ENCODE results near the gene TMEM94.
"Not testable (repeated sequence)": the region's sequence is repeated elsewhere in the genome, so short reads cannot be mapped to it uniquely, and the experiment has no call there.

Gene TMEM94

GRCh38 chr17:75512926-75513640 lies 56.6 kb downstream of the TMEM94 start:
- no peak for DNase-seq

DNA sequence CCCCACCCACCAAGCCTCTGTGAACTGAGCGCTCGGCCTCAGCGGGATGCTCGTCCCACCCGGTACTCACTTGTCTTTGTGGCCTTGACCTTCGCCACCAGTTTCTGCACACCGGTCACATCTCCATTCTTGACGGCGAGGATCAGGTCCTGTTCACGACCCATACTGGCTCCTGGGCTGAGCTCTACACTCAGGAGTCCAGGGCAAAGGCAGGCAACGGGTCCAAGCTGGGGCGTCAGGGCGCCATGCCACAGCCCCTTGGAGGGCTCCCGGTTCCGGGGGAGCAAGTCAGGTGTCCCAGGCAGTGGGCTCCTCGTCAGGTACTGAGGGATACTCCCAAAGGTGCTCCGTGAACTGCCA lies 57.2 kb downstream of the TMEM94 start:
- DNase-seq: no peak

DNA sequence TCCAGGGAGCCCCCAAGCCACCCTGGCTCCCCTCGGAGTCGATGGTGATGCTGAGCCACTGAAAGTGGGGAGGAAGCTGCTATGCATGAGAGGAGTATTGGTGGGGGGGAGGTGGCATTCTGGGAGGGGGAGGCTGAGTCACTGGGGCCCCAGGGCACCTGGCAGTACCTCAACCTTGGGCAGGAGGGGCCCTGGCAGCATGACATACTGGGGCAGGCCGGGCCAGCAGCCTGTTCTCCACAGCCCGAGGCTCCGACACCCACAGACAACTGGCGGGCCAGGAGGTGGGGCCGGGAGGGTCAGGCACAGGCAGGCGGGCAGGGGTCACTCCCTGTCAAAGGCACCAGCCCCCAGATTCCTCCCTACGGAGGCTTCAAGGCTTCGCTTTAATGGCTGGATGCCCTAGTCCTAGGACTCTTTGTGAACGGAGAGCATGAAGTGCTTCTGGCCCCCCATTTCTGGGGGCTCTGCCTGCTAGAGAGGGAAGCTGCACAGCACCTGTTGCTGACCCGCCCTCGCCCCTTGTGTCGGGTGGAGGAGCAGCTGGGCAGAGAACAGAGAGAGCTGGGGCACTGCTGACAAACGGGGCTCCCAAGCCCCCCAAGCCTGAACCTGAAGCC lies 58.0 kb downstream of the TMEM94 start:
- DNase-seq: no peak

DNA sequence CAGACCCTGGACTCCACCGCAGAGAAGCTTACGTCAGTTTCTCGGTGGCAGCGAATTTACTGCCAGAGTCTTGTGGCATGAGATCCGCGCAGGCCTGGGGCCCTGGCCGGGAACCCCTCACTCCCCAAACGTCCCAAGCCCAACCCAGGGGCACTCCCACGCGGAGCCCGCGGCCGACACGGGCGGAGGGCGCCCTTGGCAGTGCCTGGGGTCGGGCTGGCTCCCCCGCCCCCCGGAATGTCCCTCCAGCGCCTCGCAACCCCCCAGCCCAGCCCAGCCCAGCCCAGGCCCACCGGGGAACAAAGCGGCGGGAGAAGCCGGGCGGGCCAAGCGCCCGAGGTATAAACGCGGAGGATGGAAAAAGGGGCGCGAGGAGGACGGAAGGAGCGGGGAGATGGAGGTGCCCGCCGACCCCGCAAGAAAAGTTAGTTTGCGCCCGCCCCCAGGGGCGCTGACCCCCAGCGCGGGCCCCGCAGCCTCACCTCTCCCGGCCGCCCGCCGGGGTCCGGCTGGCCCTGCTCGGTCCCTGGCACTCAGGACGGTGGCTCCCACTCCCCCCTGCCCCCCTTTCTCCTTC lies 58.6 kb downstream of the TMEM94 start:
- no peak for DNase-seq

- peak; percentile 98 for DNase-seq
These were observed 59.2 kb downstream of the TMEM94 start, which contains the start of gene CASKIN2 for GRCh38 chr17:75515496-75516254. Gene CASKIN2, minus strand, starts transcription at chr17:75515537. Its CDS starts 1,733 bp downstream, at chr17:75513804.

GRCh38 chr17:75516255-75516618 lies 59.8 kb downstream of the TMEM94 start, which contains the start of gene TSEN54:
Gene TSEN54, plus strand, starts transcription at chr17:75516528. Its CDS starts 33 bp downstream, at chr17:75516561.
- DNase-seq: peak; percentile 95

DNA sequence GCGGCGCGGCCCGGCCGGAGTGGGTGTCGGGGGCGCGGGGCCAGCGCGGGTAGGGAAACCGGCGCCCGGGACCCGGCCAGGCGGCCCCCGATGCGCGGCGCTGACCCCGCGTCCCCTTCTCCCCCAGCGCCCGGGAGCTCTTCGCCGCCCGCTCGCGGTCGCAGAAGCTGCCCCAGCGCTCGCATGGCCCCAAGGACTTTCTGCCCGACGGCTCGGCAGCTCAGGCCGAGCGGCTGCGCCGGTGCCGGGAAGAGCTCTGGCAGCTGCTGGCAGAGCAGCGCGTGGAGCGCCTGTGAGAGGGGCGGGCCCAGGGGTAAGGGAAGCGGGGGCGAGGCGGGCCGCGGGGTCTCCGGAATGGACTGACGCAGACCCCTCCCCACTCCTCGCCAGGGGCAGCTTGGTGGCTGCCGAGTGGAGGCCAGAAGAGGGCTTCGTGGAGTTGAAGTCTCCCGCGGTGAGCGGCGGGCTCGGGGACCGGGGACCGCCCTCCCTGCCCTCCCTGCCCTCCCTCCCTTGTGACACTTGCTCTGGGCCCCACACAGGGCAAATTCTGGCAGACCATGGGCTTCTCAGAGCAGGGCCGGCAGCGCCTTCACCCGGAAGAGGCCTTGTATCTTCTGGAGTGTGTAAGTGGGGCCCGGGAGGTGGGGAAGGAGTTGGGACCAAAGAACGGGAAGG lies 60.3 kb downstream of the TMEM94 start:
- DNase-seq: peak; percentile 61

DNA sequence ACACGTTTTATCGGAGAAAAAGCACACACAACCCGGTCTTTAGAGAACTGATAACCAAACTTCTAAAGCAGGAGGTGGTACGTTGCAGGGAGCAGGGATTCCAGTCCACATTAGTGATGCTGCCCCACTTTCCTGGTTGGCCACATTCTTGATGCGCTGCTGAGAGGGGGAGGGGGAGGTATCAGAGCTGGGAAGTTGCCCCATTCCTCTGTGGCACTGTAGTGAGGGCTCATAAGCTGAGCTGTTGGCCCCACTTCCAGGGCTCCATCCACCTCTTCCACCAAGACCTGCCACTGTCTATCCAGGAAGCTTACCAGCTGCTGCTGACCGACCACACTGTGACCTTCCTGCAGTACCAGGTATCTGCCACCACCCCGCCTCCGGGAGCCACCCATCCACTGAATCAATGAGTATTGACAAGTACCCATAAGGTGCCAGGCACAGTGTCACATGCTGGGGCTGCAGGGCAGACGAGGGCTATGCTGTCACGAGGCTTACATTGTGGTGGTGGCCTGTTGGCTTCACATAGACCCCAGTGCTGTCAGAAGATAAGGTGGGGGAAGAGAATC lies 60.9 kb downstream of the TMEM94 start:
- DNase-seq: no peak

DNA sequence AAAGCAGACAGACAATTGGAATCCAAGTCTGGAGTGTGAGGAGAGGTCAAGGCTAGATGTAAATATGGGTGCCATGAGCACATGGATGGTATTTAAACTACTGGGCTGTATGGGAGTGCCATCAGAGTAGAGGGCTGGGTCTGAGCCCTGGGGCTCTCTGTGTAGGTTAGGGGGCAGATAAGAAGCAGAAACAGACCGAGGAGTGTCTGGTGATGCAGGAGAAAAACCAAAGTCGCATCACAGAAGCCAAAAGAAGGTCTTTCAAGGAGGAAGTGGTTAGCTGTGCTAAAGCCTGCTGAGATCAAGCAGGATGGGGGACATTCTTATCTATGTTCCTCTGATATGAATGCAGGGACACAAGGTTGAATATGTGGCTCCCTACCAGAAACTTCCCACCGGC lies 61.8 kb downstream of the TMEM94 start:
- no peak for DNase-seq

DNA sequence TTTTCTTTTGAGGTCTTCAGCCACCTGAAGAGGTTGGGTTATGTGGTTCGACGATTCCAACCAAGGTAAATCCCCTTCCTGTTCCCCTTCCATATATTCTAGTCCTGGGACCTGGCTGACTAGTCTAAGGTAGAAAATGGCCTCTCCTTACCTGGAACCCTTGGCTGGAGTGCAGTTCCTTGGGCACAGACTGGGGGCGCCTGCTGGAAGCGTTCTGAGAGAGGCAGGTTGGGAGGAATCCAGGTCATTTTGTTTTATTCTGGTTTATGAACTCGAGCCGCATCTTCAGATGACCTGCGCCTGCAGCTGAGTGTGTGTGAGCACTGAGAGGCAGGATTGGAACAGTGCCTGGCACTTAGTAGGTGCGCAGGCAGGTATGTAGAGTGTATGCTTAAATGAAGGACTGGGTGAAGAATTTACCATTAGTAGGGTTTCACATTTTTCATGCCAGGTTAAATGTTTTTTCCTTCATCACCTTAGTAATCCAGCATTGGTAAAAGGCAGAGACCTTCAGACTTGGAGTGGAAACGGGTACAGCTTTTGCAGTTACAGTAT lies 62.6 kb downstream of the TMEM94 start:
- no peak for DNase-seq

GRCh38 chr17:75520413-75520812 lies 64.0 kb downstream of the TMEM94 start:
- not testable (repeated sequence) for DNase-seq

- no peak for DNase-seq
These were observed 64.9 kb downstream of the TMEM94 start for GRCh38 chr17:75521290-75521689.

DNA sequence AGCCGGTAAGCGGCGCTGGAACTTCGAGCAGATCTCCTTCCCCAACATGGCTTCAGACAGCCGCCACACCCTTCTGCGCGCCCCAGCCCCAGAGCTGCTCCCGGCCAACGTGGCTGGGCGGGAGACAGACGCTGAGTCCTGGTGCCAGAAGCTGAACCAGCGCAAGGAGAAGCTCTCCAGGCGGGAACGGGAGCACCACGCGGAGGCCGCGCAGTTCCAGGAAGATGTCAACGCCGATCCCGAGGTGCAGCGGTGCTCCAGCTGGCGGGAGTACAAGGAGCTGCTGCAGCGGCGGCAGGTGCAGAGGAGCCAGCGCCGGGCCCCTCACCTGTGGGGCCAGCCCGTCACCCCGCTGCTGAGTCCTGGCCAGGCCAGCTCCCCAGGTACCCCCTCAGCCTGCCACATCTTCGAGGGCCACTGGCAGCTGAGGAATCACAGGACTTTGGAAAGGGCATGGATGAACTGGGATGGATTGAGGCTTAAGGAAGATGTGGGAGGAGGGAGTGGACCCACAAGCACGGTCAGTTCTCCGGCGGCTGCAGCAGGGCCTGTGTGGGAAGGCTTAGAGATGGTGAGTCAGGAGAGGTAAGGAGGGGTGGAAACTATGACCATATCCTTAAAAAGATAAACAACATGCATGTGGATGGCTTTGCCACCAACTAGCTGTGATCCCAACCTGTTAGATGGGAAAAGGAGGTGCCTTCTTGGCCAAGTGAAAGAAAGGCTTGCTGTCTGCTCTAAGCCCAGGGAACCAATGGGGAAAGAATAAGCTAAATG lies 65.7 kb downstream of the TMEM94 start:
- DNase-seq: no peak

DNA sequence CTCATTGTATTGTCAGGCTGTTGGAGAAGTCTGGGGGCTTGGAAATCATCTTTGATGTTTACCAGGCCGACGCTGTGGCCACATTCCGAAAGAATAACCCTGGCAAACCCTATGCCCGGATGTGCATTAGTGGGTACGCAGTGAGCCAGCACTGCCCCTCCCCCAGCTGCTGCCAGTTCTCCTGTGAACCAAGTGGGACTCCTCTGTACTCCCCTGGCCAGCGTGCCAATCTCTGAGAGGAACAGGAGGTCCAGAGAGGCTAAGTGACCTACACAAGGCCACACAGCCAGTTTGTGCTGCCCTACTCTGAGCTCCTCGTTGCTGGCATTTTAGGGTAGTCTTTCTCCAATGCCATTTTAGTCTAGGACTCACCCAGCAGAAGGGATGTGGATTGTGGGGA lies 67.2 kb downstream of the TMEM94 start:
- no peak for DNase-seq

DNA sequence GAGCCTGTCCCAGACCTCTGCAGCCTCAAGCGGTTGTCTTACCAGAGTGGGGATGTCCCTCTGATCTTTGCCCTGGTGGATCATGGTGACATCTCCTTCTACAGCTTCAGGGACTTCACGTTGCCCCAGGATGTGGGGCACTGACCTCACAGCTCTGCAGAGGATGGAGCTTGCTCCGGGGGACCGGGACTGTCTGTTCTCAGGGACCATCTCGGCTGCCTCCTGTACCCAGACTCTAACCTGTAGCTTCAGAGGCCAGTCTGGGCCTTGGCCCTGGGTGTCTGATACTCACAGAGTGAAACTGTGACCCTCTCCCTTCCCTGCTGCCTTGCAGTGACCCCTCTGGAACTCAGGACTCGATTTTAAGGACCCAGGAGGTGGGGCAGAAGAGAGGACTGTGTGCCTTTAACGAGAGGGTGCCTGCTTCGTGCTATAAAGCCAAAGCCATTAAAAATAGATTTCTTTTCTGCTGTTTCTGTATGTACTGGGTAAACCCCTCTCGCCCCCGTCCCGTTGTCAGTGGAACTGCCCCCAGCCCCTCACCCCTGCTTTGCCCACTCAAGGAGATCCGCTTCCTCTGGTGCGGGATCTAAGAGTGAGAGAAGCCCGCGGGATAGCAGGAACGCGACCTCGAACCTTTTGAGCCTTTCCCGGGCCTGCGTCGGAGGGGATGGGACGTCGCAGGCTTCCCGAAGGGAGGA lies 68.0 kb downstream of the TMEM94 start:
- no peak for DNase-seq

DNA sequence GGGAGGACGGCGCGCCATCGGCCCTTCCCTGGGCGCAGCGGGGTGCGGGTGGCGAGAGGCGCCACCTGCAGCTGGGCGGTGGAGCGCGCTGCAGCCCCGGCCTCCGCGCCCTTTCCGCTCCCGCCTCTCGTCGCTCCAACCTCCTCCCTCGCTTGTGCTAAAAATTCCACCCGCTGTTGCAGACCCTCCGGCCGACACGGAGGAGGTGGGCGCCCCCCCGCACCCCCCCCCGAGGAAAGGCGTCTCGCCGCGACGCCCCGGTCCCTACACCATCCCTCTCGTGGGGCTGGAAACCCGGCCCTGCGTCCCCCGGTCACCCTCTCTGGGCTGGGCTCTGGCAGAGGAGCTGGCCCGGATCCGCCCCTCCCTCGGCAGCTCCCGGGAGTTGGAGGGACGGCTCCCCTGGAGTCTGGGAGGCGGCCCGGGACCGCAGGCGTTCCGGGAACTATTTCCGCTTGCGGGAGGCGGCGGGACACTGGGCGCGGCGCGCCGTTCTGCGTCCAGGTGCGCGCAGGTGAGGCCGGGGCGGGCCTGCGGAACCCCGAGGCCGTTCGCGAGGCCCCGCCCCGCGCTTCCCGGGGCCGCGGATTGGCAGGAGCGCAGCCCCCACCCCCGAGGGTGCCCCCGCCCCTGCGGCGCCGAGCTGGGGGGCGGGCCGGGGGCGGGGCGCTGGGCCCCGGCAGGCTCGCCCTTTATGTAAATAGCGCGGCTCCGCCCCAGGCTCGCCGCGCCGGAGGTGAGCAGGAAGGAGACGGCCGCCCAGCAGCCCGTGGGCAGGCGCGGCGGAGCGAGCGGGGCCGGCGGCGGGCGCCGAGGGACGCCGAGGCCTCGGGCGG lies 68.8 kb downstream of the TMEM94 start, which contains the start of gene LLGL2:
LLGL2 (plus strand) TSS at position 728 of the 836 bp plus-strand sequence. CDS start 17,730 bp downstream, outside the sequence.
- peak; percentile 70 for DNase-seq

GRCh38 chr17:75525806-75526554 lies 69.5 kb downstream of the TMEM94 start:
- DNase-seq: no peak

DNA sequence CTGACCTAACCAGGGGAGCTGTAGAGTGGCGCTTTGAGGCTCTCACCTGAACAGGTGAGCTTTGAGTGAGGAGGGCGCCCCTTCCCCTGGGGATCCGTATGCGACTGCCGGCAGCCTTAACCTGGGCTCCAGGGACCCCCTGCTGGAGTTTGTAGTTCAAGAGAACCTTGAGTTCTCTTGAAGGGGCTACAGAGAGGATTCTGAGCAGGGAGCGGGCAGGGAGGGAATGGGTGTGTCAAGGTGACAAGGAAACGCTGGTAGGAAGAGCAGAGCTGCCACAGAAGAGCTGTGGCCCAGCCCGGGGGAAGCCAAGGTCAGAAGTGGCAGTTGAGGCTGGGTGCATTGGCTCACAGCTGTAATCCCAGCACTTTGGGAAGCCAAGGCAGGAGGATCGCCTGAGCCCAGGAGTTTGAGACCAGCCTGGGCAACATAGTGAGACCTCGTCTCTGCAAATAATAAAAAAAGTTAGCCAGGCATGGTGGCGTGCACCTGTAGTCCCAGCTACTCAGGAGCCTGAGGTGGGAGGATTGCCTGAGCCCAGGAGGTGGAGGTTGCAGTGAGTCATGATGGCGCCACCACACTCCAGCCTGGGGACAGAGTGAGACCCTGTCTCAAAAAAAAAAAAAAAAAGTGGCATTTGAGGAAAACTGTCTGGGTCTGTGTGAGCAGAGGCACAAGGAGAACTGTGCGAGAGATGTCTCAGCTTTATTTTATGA lies 70.3 kb downstream of the TMEM94 start:
- no peak for DNase-seq

All from left hindlimb (tissue), 1 donor.